ENCODE results near the gene PNMA3.

GRCh38 chrX:153029162-153029561 lies 27.1 kb upstream of the PNMA3 start:
- no peak for TF ChIP-seq POLR2A (IDR thresholded peaks at IDR 0.05)
- TF ChIP-seq, protein P1, sequence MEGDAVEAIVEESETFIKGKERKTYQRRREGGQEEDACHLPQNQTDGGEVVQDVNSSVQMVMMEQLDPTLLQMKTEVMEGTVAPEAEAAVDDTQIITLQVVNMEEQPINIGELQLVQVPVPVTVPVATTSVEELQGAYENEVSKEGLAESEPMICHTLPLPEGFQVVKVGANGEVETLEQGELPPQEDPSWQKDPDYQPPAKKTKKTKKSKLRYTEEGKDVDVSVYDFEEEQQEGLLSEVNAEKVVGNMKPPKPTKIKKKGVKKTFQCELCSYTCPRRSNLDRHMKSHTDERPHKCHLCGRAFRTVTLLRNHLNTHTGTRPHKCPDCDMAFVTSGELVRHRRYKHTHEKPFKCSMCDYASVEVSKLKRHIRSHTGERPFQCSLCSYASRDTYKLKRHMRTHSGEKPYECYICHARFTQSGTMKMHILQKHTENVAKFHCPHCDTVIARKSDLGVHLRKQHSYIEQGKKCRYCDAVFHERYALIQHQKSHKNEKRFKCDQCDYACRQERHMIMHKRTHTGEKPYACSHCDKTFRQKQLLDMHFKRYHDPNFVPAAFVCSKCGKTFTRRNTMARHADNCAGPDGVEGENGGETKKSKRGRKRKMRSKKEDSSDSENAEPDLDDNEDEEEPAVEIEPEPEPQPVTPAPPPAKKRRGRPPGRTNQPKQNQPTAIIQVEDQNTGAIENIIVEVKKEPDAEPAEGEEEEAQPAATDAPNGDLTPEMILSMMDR (IDR thresholded peaks at IDR 0.05): no peak
